Prostate gland (tissue), 2 donors: ENCODE data around the gene SOX8.

Experiments used
- POLR2A ChIP-seq: fragments of 450-650 bp; IDR thresholded peaks from one replicate; pipeline ENCODE4 v1.6.1; 2016; ENCODE audit warnings: antibody characterized with exemption, mild to moderate bottlenecking
- TF ChIP-seq, protein P1 (sequence below), 4 experiments: fragments of 200-600 bp in 2 of 4; fragments of 450-650 bp in 2 of 4; sonication (generic) in 2 of 4; IDR thresholded peaks; 1 replicate in 3 of 4; 2 replicates in 1 of 4; pipeline ENCODE4 v1.5.1; 2016 to 2019; ENCODE audit warnings: antibody characterized with exemption in 4 of 4, mild to moderate bottlenecking in 2 of 4, moderate library complexity in 2 of 4

- TF ChIP-seq, protein P1, sequence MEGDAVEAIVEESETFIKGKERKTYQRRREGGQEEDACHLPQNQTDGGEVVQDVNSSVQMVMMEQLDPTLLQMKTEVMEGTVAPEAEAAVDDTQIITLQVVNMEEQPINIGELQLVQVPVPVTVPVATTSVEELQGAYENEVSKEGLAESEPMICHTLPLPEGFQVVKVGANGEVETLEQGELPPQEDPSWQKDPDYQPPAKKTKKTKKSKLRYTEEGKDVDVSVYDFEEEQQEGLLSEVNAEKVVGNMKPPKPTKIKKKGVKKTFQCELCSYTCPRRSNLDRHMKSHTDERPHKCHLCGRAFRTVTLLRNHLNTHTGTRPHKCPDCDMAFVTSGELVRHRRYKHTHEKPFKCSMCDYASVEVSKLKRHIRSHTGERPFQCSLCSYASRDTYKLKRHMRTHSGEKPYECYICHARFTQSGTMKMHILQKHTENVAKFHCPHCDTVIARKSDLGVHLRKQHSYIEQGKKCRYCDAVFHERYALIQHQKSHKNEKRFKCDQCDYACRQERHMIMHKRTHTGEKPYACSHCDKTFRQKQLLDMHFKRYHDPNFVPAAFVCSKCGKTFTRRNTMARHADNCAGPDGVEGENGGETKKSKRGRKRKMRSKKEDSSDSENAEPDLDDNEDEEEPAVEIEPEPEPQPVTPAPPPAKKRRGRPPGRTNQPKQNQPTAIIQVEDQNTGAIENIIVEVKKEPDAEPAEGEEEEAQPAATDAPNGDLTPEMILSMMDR (IDR thresholded peaks at IDR 0.05), result no peak
- TF ChIP-seq POLR2A, result no peak
Measured at GRCh38 chr16:1036166-1036565, 54.6 kb downstream of the SOX8 start.
